ENCODE measurements around the gene SLC2A9.

Gene SLC2A9

DNA sequence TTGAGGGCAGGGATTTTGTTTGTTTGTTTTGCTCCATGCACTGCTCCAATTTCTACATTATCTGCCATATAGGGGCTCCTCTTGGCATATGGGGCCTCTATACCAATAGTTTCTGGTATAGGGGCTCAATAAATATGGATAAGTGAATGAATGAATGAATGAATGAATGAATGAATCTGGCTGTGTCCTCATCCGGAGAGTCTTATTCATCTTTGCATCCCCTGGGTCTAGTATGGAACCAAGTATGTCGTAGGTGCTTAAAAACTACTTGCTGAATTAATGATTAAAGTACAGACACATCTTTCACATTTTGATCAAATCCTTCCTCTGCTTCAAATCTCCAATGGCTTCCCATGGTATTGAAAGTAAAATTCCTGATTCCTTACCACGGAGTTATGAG lies 159.7 kb downstream of the SLC2A9 start:
- no peak overlapping the region for H3K4me2 ChIP-seq (ENCODE audit: low read length)
- no peaks in the 10 kb centered on the region for H3K9me3 ChIP-seq (ENCODE audit: insufficient read depth, low read length)
- no peak overlapping the region for H3K4me3 ChIP-seq (ENCODE audit: low read length)
- H3K4me1 ChIP-seq (ENCODE audit: low read length), result no peaks in the 10 kb centered on the region
- no peaks in the 10 kb centered on the region for H3K79me2 ChIP-seq (ENCODE audit: low read length)
- no peak overlapping the region for H2AFZ ChIP-seq (ENCODE audit: low read depth, low read length)
- H4K20me1 ChIP-seq (ENCODE audit: insufficient read depth, low read length), result no peaks in the 10 kb centered on the region
- peaks cover 5% of the 10 kb centered on the region; the same call in 1 of the 2 replicates for H3K27me3 ChIP-seq (ENCODE audit: low read depth, low read length)
- no peak for TF ChIP-seq EZH2phosphoT487 (IDR thresholded peaks at IDR 0.05; ENCODE audit: low read depth)
- TF ChIP-seq, protein P1, sequence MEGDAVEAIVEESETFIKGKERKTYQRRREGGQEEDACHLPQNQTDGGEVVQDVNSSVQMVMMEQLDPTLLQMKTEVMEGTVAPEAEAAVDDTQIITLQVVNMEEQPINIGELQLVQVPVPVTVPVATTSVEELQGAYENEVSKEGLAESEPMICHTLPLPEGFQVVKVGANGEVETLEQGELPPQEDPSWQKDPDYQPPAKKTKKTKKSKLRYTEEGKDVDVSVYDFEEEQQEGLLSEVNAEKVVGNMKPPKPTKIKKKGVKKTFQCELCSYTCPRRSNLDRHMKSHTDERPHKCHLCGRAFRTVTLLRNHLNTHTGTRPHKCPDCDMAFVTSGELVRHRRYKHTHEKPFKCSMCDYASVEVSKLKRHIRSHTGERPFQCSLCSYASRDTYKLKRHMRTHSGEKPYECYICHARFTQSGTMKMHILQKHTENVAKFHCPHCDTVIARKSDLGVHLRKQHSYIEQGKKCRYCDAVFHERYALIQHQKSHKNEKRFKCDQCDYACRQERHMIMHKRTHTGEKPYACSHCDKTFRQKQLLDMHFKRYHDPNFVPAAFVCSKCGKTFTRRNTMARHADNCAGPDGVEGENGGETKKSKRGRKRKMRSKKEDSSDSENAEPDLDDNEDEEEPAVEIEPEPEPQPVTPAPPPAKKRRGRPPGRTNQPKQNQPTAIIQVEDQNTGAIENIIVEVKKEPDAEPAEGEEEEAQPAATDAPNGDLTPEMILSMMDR (IDR thresholded peaks at IDR 0.05; ENCODE audit: low read depth, low read length), result no peak
- no peak overlapping the region for H3K9ac ChIP-seq (ENCODE audit: low read length)
- H3K36me3 ChIP-seq (replicated peaks; ENCODE audit: low read depth, low read length), result no peaks in the 10 kb centered on the region
- no peak overlapping the region for H3K27ac ChIP-seq (ENCODE audit: low read length)

DNA sequence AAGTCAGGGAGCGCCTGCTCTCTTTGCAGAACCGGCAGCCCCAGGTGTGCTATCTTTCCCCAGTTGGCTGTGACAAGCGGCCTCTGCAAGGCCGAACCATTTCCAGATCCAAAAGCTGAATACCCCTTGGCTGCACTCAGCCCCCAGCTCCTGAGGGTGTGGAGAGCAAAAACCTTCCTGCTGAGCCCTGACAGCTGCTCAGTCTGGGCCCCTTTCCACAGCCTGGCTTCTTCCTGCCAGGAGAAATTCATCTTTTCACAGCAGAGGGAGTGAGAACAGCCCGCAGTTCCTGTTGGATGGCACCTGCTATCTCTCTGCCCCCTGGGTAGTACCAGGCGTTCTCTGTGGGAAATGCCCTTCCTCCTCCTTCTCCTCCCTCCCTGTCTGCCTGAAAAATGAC lies 161.5 kb downstream of the SLC2A9 start:
- H3K27me3 ChIP-seq (ENCODE audit: low read depth, low read length), result peaks cover 5% of the 10 kb centered on the region; the same call in 1 of the 2 replicates
- H3K9ac ChIP-seq (ENCODE audit: low read length), result no peak overlapping the region
- H2AFZ ChIP-seq (ENCODE audit: low read depth, low read length), result no peak overlapping the region
- TF ChIP-seq, protein P1 (IDR thresholded peaks at IDR 0.05; ENCODE audit: low read depth, low read length), result no peak
- TF ChIP-seq EZH2phosphoT487 (IDR thresholded peaks at IDR 0.05; ENCODE audit: low read depth), result no peak
- H3K4me2 ChIP-seq (ENCODE audit: low read length), result no peak overlapping the region
- no peaks in the 10 kb centered on the region for H3K79me2 ChIP-seq (ENCODE audit: low read length)
- H3K9me3 ChIP-seq (ENCODE audit: insufficient read depth, low read length), result no peaks in the 10 kb centered on the region
- no peak overlapping the region for H3K4me3 ChIP-seq (ENCODE audit: low read length)
- no peaks in the 10 kb centered on the region for H4K20me1 ChIP-seq (ENCODE audit: insufficient read depth, low read length)
- no peaks in the 10 kb centered on the region for H3K4me1 ChIP-seq (ENCODE audit: low read length)
- H3K27ac ChIP-seq (ENCODE audit: low read length), result no peak overlapping the region
- H3K36me3 ChIP-seq (replicated peaks; ENCODE audit: low read depth, low read length), result no peaks in the 10 kb centered on the region

DNA sequence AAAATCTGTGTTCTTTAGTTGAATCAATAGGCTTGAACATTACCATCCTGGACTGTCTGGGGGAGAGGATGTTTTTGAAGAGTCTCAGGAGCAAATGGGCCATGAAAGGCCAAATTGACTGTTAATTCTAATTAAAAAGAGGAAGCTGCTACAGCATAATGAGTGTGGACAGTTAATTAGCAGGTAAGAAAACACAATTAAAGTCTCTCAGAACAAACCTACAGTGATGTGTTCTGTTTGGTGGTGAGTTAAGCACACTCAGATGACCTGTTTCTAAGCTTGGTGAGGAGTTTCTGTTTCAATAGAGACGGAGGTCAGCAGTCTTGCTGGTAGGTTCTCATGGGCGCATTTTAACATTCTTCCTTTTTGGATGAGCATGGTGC lies 171.8 kb downstream of the SLC2A9 start:
- H2AFZ ChIP-seq (ENCODE audit: low read depth, low read length), result no peak overlapping the region

DNA sequence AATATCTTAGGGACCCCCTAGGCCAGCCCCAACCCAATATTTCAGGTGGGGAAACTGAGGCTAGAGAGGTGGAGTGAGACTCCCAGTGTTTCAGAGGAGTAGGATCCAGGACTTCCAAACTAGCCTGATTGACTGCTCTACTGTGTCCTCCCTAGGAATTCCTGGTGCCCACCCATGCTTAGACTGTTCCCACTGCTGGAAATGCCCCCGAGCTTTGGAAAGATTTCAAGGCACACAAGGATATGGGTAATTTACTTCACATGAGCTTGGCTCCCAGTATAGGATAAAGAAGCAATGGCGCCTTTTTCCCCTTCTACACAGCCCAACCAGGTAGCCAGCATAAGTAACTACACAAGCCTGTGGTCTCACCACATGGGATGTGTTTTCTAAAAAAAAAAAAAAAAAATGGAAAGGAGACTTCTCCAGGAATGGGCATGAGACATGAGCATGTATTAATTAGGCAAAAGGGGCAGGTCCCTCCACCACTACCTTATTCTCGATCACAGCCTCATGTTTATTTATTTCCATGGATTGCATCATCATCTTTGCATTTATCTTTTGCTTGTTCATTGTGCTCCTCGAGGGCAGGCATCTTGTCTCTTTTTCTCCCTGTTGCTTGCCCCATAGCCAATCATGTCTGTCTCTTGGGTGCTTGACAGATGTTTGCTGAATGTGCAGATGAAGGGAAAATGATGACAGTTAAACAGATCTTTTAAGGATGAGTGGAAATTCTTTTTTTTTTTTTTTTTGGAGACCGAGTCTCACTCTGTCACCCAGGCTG lies 173.1 kb downstream of the SLC2A9 start:
- Histone ChIP-seq H3K4me3 (ENCODE audit: low read length) (no peak overlapping the region), H3K4me2 (ENCODE audit: low read length) (no peak overlapping the region), H3K4me1 (ENCODE audit: low read length) (peaks cover 8% of the 10 kb centered on the region), H3K79me2 (ENCODE audit: low read length) (no peaks in the 10 kb centered on the region), H3K27me3 (ENCODE audit: low read depth, low read length) (0 out of 2 replicates have a peak, but pooled peaks cover 4% of the 10 kb centered on the region), H2AFZ (ENCODE audit: low read depth, low read length) (no peak overlapping the region), H3K9ac (ENCODE audit: low read length) (no peak overlapping the region), H3K9me3 (ENCODE audit: insufficient read depth, low read length) (no peaks in the 10 kb centered on the region), H3K36me3 (replicated peaks; ENCODE audit: low read depth, low read length) (no peaks in the 10 kb centered on the region), H3K27ac (ENCODE audit: low read length) (no peak overlapping the region), H4K20me1 (ENCODE audit: insufficient read depth, low read length) (no peaks in the 10 kb centered on the region)
- TF ChIP-seq EZH2phosphoT487 (IDR thresholded peaks at IDR 0.05; ENCODE audit: low read depth), result no peak
- TF ChIP-seq, protein P1 (IDR thresholded peaks at IDR 0.05; ENCODE audit: low read depth, low read length), result no peak

More for the DNA sequence above, 171.8 kb downstream of the SLC2A9 start:
- H3K9me3 ChIP-seq (ENCODE audit: insufficient read depth, low read length), result no peaks in the 10 kb centered on the region
- no peak overlapping the region for H3K9ac ChIP-seq (ENCODE audit: low read length)
- 0 out of 2 replicates have a peak, but pooled peaks cover 4% of the 10 kb centered on the region for H3K27me3 ChIP-seq (ENCODE audit: low read depth, low read length)
- H3K79me2 ChIP-seq (ENCODE audit: low read length), result no peaks in the 10 kb centered on the region
- no peak for TF ChIP-seq EZH2phosphoT487 (IDR thresholded peaks at IDR 0.05; ENCODE audit: low read depth)
- TF ChIP-seq, protein P1 (IDR thresholded peaks at IDR 0.05; ENCODE audit: low read depth, low read length), result no peak
- H3K27ac ChIP-seq (ENCODE audit: low read length), result no peak overlapping the region
- no peaks in the 10 kb centered on the region for H4K20me1 ChIP-seq (ENCODE audit: insufficient read depth, low read length)
- H3K4me2 ChIP-seq (ENCODE audit: low read length), result 0 out of 2 replicates have a peak overlapping the region, but pooled peaks have one; percentile 4
- no peaks in the 10 kb centered on the region for H3K36me3 ChIP-seq (replicated peaks; ENCODE audit: low read depth, low read length)
- H3K4me3 ChIP-seq (ENCODE audit: low read length), result no peak overlapping the region
- peaks cover 8% of the 10 kb centered on the region for H3K4me1 ChIP-seq (ENCODE audit: low read length)

Measured in OCI-LY3 (cell line).